Panc1 (cell line): ENCODE results near the gene KCNQ1. TPM values are rescaled to one million over a fixed set of nuclear protein-coding genes. Genes with fewer than 3 reads are reported as not detected.

Experiments
- ATAC-seq: fragments of 200-7000 bp; cut with Tn5 transposase; 2 replicates; pipeline ENCODE4 v1.9.1; 2020; ENCODE audit warnings: mild to moderate bottlenecking, moderate library complexity
- BruUV-seq: library from RNA; stranded (reverse); fragments of 400-500 nt; replicated peaks from 2 replicates; lab custom pipeline; 2021; lab: Mats Ljungman, UMichigan
- CTCF ChIA-PET: fragments of 300-600 bp; sonication (Branson Sonifier 250); formaldehyde crosslinking; loops from one replicate; lab custom pipeline; 2022; ENCODE audit warnings: antibody characterized with exemption; lab: Charles Lee
- POLR2A ChIA-PET: fragments of 300-600 bp; sonication (Branson Sonifier 250); formaldehyde crosslinking; loops from one replicate; lab custom pipeline; 2022; ENCODE audit warnings: antibody characterized with exemption; lab: Charles Lee
- DNase-seq: peaks from one replicate; pipeline ENCODE4 v3.0.0-alpha.2; 2010; ENCODE audit warnings: low read depth, low spot score
- H3K27ac ChIP-seq: 2 replicates; pipeline ENCODE4 v1.5.1; 2011; ENCODE audit warnings: mild to moderate bottlenecking, low read length, inconsistent platforms
- H3K27me3 ChIP-seq: fragments of 200-500 bp; sonication (Bioruptor generic); 2 replicates; pipeline ENCODE4 v1.6.0; 2014; ENCODE audit warnings: low read length, inconsistent platforms; ENCODE audit not compliant: control insufficient read depth, insufficient read depth
- H3K36me3 ChIP-seq: fragments of 200-500 bp; sonication (Bioruptor generic); 2 replicates; pipeline ENCODE4 v1.5.1; 2014; ENCODE audit warnings: inconsistent platforms, mild to moderate bottlenecking, low read length, moderate library complexity; ENCODE audit not compliant: control insufficient read depth, insufficient read depth
- H3K4me1 ChIP-seq: 2 replicates; pipeline ENCODE4 v1.5.1; 2011; ENCODE audit warnings: inconsistent platforms, mild to moderate bottlenecking, low read length, moderate library complexity; ENCODE audit not compliant: control insufficient read depth, insufficient read depth
- H3K4me3 ChIP-seq, 2 experiments: 2 replicates each; pipeline ENCODE4 v1.5.1; 2011 to 2012; ENCODE audit warnings: low read depth in 2 of 2, low read length in 2 of 2, mild to moderate bottlenecking in 2 of 2, inconsistent platforms in 1 of 2, moderate library complexity in 1 of 2
- H3K9me3 ChIP-seq: fragments of 200-500 bp; sonication (Bioruptor generic); 2 replicates; pipeline ENCODE4 v1.5.1; 2014; ENCODE audit warnings: low read depth, mild to moderate bottlenecking, inconsistent platforms, low read length, moderate library complexity; ENCODE audit not compliant: control insufficient read depth, insufficient read depth
- POLR2AphosphoS5 ChIP-seq: IDR thresholded peaks from 2 replicates; pipeline ENCODE4 v1.6.1; 2012; ENCODE audit warnings: mild to moderate bottlenecking, low read depth, low read length, moderate library complexity
- SIN3A ChIP-seq: IDR thresholded peaks from 2 replicates; pipeline ENCODE4 v1.6.1; 2012; ENCODE audit warnings: low read depth, mild to moderate bottlenecking, low read length, moderate library complexity, borderline replicate concordance; ENCODE audit not compliant: insufficient read depth
- TCF7L2 ChIP-seq: IDR thresholded peaks from 2 replicates; pipeline ENCODE4 v1.6.1; 2011; ENCODE audit warnings: mild to moderate bottlenecking, low read depth, low read length, inconsistent platforms
- in situ Hi-C: cut with HindIII; loops from 2 replicates; pipeline ENCODE4 v1.10.0; 2016; ENCODE audit warnings: low sequenced_read_pairs, low pct_unique_long_range_greater_than_20kb
- intact Hi-C: fragments of 100-400 bp; cut with micrococcal nuclease; formaldehyde crosslinking; loops from one replicate; pipeline ENCODE4 v1.10.0; 2022; ENCODE audit not compliant: unreplicated experiment
- total RNA-seq: library from RNA; stranded (reverse); gene quantifications from one replicate; pipeline ENCODE4 v1.2.1, GENCODE V29; 2021; ENCODE audit not compliant: unreplicated experiment
- TF ChIP-seq, protein P1 (sequence below): fragments of 450-650 bp; IDR thresholded peaks from 2 replicates; pipeline ENCODE4 v1.5.1; 2017; ENCODE audit warnings: mild to moderate bottlenecking
- TF ChIP-seq, protein P2 (sequence below), 2 experiments: IDR thresholded peaks; 2 replicates each; pipeline ENCODE4 v1.6.1; 2011 to 2012; ENCODE audit warnings: low read depth in 2 of 2, control low read depth in 1 of 2, low read length in 1 of 2, mild to moderate bottlenecking in 1 of 2, moderate library complexity in 1 of 2; ENCODE audit not compliant: insufficient read depth in 1 of 2

The KCNQ1 gene
- total RNA-seq, 1 experiment from 2014 or later, result 1.0 TPM

DNA sequence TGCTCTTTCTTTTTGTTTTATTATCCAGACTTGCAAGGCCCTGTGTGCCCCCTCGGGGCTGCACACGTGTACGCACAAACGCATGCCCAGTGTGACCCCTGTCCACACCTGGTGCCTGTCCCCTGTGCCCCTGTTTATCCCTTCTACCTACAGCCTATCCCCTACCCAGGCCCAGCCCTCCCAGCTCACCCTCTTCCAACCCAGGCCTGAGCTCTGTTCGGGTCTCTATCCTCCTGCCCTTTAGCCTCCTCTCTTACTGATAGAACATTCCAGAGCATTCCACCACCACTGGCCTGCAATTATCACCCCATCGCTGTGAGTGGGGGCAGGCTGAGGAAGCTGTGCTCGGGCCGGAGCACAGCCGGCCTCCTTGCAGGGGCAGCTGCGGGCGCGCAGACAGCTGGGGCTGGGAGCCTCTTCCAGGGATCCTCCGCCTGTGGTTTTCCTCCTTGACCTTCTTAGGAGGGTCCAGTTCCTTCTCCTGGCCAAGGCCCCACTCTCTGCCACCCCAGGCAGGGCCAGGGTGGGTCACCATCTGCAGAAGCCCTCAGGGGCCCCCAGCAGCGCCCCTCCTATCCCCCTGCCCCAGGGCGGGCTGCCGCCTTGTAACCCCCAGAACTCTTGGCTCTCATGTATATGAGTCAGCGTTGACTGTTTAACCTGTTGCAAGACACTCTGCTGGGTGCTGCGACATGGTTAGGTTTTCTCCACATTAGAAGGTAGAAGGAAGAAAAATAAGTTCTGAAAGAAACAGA, 296.7 kb downstream of the KCNQ1 start:
- Histone ChIP-seq H3K36me3 (no peaks in the 10 kb centered on the region), H3K4me3 (no peak overlapping the region; a peak in 1 of 4 replicates), H3K9me3 (no peaks in the 10 kb centered on the region), H3K27ac (no peak overlapping the region; the same call in 1 of the 2 replicates), H3K4me1 (peaks cover 19% of the 10 kb centered on the region), H3K27me3 (no peaks in the 10 kb centered on the region)
- no TSS peak for BruUV-seq
- intact Hi-C loops, result no loop called here
- ATAC-seq (peak; percentile 61), DNase-seq (no peak)
- ChIA-PET CTCF (no interaction called here), POLR2A (no interaction called here)
- in situ Hi-C loops, result no loop called here
- TF ChIP-seq TCF7L2 (no peak), POLR2AphosphoS5 (no peak), SIN3A (no peak)
- TF ChIP-seq, protein P1, sequence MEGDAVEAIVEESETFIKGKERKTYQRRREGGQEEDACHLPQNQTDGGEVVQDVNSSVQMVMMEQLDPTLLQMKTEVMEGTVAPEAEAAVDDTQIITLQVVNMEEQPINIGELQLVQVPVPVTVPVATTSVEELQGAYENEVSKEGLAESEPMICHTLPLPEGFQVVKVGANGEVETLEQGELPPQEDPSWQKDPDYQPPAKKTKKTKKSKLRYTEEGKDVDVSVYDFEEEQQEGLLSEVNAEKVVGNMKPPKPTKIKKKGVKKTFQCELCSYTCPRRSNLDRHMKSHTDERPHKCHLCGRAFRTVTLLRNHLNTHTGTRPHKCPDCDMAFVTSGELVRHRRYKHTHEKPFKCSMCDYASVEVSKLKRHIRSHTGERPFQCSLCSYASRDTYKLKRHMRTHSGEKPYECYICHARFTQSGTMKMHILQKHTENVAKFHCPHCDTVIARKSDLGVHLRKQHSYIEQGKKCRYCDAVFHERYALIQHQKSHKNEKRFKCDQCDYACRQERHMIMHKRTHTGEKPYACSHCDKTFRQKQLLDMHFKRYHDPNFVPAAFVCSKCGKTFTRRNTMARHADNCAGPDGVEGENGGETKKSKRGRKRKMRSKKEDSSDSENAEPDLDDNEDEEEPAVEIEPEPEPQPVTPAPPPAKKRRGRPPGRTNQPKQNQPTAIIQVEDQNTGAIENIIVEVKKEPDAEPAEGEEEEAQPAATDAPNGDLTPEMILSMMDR, result no peak
- TF ChIP-seq, protein P2, sequence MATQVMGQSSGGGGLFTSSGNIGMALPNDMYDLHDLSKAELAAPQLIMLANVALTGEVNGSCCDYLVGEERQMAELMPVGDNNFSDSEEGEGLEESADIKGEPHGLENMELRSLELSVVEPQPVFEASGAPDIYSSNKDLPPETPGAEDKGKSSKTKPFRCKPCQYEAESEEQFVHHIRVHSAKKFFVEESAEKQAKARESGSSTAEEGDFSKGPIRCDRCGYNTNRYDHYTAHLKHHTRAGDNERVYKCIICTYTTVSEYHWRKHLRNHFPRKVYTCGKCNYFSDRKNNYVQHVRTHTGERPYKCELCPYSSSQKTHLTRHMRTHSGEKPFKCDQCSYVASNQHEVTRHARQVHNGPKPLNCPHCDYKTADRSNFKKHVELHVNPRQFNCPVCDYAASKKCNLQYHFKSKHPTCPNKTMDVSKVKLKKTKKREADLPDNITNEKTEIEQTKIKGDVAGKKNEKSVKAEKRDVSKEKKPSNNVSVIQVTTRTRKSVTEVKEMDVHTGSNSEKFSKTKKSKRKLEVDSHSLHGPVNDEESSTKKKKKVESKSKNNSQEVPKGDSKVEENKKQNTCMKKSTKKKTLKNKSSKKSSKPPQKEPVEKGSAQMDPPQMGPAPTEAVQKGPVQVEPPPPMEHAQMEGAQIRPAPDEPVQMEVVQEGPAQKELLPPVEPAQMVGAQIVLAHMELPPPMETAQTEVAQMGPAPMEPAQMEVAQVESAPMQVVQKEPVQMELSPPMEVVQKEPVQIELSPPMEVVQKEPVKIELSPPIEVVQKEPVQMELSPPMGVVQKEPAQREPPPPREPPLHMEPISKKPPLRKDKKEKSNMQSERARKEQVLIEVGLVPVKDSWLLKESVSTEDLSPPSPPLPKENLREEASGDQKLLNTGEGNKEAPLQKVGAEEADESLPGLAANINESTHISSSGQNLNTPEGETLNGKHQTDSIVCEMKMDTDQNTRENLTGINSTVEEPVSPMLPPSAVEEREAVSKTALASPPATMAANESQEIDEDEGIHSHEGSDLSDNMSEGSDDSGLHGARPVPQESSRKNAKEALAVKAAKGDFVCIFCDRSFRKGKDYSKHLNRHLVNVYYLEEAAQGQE (IDR thresholded peaks at IDR 0.05; ENCODE audit: insufficient read depth in 1 of 2, low read depth in 2 of 2, low read length in 1 of 2), result no peak

DNA sequence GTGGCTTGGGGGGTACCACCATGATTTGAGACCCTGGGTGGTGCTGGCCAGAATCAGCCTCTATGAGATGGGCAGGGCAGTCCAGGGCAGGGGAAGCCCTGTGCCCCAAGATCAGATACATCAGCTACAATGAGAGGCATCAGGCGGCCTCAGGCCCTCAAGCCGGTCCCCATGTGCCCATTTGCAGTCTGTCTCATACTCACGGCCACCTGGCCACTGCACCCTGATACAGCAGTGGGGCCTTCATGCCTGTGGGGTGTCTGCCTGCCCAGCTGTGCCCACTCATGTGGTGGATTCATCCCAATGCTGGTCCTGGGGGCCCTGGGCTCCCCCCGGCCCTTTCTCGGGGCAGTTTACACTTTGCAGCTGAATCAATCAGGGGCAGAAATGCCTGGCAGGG, 297.4 kb downstream of the KCNQ1 start:
- intact Hi-C loops, result no loop called here
- H3K4me1 ChIP-seq, result peaks cover 19% of the 10 kb centered on the region

More for the DNA sequence above, 297.4 kb downstream of the KCNQ1 start:
- in situ Hi-C loops, result no loop called here
- DNase-seq (no peak), ATAC-seq (peak; percentile 22; the same call in 1 of the 2 replicates)
- POLR2A ChIA-PET, result no interaction called here
- TF ChIP-seq POLR2AphosphoS5 (no peak), SIN3A (no peak), TCF7L2 (no peak)
- TF ChIP-seq, protein P1, result no peak
- TF ChIP-seq, protein P2 (IDR thresholded peaks at IDR 0.05; ENCODE audit: insufficient read depth in 1 of 2, low read depth in 2 of 2, low read length in 1 of 2), result no peak
- BruUV-seq, result no TSS peak
- CTCF ChIA-PET, result no interaction called here
- no peaks in the 10 kb centered on the region for H3K27me3 ChIP-seq
- H3K36me3 ChIP-seq, result no peaks in the 10 kb centered on the region
- no peak overlapping the region for H3K4me3 ChIP-seq
- H3K27ac ChIP-seq, result no peak overlapping the region; the same call in 1 of the 2 replicates
- no peaks in the 10 kb centered on the region for H3K9me3 ChIP-seq
